Pancreas (tissue), 8 donors: Measurements from ENCODE around the gene PPP6C. TPM values are rescaled to one million over a fixed set of nuclear protein-coding genes. Genes with fewer than 3 reads are reported as not detected.

Experiments
- polyA plus RNA-seq, 2 donors: library from polyadenylated mRNA; stranded (reverse); fragments of 200-250 nt; gene quantifications; one replicate each; pipeline ENCODE4 v1.2.3, GENCODE V29; 2013
- total RNA-seq, 6 donors: library from RNA; stranded (reverse); fragmentation: NEBNext Ultra II Directional in 4 of 6; extraction: Animal tissue kit (Norgen Biotek cat#: 25700) in 4 of 6; gene quantifications; one replicate each; pipeline versions ENCODE4 v1.2.1 to v1.2.4, GENCODE V29; 2021 to 2023
- donor health status: healthy with polysubstance abuse.
- donor health status: DM: no; HTN: no; CAD: no; lungs with moderate emphysema.
- donor health status: DM: no; HTN: no; CAD: no.
- donor health status: Bipolar disorder and iron deficiency.
- donor health status: DM: yes; HTN: yes; CAD: no.
- donor health status: DM: no; HTN: no; CAD: no.
- donor health status: DM: no; HTN: no; CAD: no.
- donor health status: DM: yes; HTN: yes; CAD: no.

PPP6C gene
- total and polyA plus RNA-seq, 8 donors: 9.4 to 26.7 (median 21.9) TPM

Other genes starting within 250 kb of the PPP6C start
- gene GOLGA1, start 248.7 kb downstream of the PPP6C start, total RNA-seq: 10 to 100 TPM in 5 of 6 donors, 1 to 10 TPM in 1; 9.8 to 14.7 (median 11.1) TPM
- gene GOLGA1, start 248.7 kb downstream of the PPP6C start, polyA plus RNA-seq: 10 to 100 TPM in 1 of 2 donors, 1 to 10 TPM in 1; 9.0 to 10.1 TPM
- 1 to 10 TPM; 2.7 to 6.8 (median 3.6) TPM for gene SCAI, start 46.3 kb downstream of the PPP6C start, total RNA-seq
- 1 to 10 TPM; 1.6 TPM for gene SCAI, start 46.3 kb downstream of the PPP6C start, polyA plus RNA-seq
- gene RABEPK, start 10.7 kb upstream of the PPP6C start, total RNA-seq: 1 to 10 TPM; 4.1 to 8.0 (median 7.5) TPM
- gene RABEPK, start 10.7 kb upstream of the PPP6C start, polyA plus RNA-seq: 10 to 100 TPM in 1 of 2 donors, 1 to 10 TPM in 1; 8.1 to 13.8 TPM
- 100 to 1,000 TPM; 111 to 248 (median 179) TPM for gene HSPA5, start 51.5 kb upstream of the PPP6C start, total RNA-seq
- gene HSPA5, start 51.5 kb upstream of the PPP6C start, polyA plus RNA-seq: 100 to 1,000 TPM in 1 of 2 donors, 10 to 100 TPM in 1; 50.2 to 158 TPM
- 10 to 100 TPM; 13.7 to 23.3 (median 16.8) TPM for gene GAPVD1, start 72.0 kb upstream of the PPP6C start, total RNA-seq
- gene GAPVD1, start 72.0 kb upstream of the PPP6C start, polyA plus RNA-seq: 1 to 10 TPM; 6.2 to 6.9 TPM